GM19193 (cell line): ENCODE data around the gene TRPM3.

Source experiments
- POLR2A ChIP-seq: IDR thresholded peaks from 4 replicates; pipeline ENCODE4 v1.6.1; 2011; ENCODE audit not compliant: insufficient read depth, insufficient read length; ENCODE audit errors: extremely low read depth

The TRPM3 gene

DNA sequence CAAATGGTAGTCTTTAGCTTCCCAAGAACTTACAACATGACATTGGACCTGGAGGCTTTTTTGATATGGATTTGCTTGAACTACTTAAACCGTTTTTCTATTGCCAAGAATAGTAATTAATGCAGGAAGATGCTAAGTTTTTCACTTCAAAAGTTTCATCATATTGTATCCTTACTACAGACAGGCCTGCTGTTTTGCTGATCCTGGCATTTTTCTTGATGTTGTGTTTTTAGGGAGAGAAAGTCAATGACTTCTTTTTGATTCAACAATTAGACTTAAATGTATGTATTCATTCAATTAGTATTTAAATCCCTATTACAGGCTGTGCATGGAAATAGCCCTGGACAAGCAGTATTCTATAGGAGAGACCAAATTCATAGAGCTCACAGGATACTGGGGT lies 172.7 kb downstream of the TRPM3 start:
- no peak for TF ChIP-seq POLR2A

DNA sequence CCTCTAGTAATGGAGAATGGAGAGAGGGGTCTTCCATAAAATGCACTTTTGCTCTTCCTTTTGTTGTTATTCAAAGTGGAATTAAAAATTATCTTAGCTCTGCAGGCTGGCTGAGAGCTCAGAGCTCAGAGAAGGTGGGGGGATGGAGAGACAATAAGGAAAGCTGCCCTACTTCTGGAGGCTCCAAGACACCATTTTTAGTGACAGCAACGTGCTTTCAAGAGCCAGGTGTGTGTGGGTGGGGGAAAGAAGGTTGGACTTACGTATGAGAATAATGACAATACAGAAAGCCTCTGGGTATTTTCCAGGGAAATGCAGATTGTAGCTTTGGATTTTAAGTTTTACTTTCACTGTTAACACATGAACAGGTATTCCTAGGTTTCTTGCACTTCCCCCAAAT lies 173.9 kb downstream of the TRPM3 start:
- no peak for TF ChIP-seq POLR2A

DNA sequence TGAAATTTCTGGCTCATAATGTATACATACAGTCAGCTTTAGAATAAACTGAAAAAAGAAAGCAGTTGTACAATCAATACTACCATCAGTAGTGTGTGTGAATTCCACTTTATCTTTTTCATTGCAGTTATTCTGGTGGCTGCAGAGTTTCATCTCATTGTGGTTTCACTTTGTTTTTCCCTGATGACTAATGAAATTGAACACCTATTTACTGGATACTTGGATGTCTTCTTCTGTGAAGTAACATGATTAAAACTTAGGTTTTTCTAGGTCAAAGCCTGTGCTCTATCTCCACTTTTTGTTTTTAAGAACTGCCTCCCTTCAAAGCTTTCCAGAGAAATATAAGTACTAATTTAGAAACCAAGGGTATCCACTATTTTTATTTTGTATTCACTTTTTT lies 174.3 kb downstream of the TRPM3 start:
- TF ChIP-seq POLR2A = no peak

DNA sequence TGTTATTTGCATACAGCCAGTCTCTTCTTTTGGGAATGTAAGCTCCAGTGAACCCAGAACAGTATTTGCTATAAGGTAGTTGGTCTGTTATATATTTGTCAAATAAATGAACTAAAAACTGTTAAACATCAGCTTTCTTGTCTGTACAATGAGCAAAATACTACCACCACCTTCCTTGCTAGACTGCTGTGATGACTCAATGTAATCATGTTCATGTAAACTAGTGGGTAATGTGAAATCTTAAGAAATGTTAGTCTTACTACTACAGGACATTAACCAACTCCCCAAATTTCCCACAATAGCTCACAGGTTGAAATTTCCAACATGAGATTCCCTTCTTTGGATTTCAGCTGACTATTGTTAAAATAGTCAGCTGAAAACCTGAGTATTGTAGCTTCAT lies 176.1 kb downstream of the TRPM3 start:
- TF ChIP-seq POLR2A = no peak

DNA sequence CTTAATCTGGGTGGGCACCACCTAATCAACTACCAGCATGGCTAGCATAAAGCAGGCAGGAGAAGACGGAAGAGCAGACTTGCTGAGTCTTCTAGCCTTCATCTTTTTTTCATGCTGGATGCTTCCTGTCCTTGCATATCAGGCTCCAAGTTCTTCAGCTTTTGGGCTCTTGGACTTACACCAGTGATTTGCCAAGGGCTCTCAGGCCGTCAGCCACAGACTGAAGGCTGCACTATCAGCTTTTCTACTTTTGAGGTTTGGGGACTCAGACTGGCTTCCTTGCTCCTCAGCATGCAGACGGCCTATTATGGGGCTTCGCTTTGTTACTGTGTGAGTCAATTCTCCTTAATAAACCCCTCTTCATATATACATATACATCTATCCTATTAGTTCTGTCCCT lies 180.2 kb downstream of the TRPM3 start:
- TF ChIP-seq POLR2A = no peak

DNA sequence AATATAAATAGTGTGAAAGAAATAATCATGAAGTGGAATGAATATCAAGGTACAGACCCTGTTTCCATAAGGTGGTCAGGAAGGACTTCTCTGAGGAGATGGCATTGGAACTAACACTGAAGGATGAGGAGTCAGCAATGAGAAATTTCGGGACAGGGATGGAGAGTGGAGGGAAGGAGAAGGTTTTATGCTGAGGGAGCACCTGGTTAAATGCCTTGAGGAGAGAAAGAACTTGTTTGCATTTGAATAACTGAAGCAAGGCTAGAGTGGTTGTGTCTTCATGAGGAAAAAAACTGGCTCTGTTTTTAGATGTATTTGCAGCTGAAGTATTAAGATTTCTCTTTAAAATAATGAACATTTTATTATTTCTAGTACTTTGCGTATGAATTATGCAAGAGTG lies 180.8 kb downstream of the TRPM3 start:
- TF ChIP-seq POLR2A = no peak

DNA sequence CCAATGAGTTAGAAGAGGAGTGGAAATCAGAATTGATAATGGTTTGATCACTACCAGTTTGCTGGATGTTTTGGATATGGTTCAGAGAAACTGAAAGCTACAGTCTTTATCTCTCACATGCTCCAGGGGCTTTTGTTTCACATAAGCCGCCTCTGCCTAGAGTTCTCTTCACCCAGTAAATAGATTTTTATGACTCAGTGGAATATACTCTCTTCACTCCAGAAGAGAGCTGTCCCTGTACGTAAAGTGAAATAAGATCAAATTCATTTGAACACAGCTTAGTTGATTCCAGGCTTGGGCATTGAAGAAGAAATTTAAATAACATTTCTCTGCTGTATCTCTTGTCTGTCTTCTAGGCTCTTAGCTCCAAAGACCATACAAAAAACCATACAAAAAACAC lies 184.9 kb downstream of the TRPM3 start:
- no peak for TF ChIP-seq POLR2A

DNA sequence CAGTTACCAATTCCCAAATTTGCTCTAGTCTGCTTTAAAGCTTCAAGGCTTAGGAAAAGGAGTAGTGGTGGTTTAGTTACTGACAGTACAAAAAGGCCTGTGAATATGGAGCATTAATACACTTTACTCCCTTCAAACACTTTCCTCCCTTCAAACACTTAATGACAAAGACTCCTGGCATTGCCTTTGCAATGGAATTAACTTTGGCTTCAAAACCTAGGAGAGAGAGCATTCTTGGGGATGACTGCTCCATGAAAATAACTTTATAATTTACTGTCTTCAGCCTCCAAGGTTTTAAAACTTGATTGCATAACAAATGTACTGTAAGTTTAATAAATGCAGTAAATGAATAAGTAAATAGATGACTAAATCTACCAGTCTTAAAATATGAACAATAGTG lies 185.6 kb downstream of the TRPM3 start:
- TF ChIP-seq POLR2A = no peak

DNA sequence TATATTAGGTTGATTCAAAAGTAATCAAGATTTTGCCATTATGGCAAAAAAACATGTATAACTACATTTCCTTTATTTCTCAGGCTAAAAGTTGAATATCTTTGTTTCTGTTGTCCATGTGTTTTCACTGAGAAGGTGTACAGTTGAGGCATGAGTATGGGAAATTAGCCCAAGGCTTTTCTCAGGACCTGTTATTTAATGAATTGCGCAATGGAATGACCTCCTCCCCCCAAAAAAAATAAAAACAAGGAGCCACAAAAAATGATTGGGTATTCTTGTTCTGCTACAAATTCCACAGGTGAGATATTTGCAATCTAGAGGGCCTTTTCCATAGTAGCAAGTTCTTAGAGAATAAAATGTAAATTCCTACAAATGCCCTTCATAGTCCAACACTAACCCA lies 186.8 kb downstream of the TRPM3 start:
- TF ChIP-seq POLR2A = no peak

DNA sequence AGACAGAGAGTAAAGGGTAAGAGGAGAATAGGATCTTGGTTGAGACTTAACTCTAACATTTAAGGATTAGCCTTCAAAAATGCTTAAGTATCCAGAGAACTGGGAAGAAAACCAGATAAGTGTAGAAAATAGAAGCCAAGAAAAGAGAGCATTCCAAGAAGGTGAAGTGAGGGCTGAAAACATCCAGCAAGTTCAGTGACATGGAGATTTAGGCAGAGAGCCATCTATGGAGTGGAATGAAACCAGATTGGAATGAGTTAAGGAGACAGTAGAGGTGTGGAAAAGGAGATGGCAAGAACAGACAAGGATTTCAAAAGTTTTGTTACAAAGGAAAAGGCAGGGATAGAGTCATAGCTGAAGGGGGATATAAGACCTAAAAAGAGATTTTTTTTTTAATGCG lies 188.1 kb downstream of the TRPM3 start:
- TF ChIP-seq POLR2A = no peak

DNA sequence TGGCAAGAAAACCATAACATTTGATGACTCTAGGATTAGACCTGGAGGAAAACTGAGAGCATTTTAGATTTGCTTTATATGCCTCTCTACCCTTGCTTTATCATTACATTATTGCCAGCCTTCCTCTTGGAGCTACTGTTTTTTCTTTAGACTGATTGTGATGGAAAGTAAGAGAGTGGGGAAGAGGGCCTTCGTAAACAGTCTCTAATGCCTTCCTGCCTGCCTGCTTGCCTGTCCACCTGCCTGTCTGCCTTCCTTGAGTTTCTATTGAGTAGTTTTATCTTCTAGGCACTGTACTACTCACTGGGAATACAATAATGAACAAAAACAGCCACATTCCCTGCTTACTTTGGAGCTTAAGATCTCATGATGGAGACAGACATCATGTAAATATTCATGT lies 189.3 kb downstream of the TRPM3 start:
- TF ChIP-seq POLR2A = no peak

DNA sequence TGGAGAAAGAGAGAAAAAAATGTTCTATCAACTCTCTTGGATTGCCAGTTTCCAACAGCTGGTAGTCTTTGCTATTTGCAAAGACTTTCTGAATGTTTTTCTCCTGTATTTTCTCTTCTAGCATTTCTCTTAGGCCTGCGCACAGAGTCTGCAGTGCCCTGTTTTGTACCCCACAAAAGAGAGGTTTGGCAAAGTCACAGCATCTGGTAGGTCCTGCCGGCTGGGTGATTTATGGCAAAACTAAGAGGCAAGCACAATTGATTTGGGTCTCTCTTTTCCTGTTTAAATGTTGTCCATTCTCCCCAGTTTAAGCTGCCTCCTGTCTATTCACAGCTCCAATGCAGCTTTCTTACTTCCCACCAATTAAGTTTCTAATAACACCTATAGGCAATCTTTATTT lies 193.9 kb downstream of the TRPM3 start:
- TF ChIP-seq POLR2A = no peak

DNA sequence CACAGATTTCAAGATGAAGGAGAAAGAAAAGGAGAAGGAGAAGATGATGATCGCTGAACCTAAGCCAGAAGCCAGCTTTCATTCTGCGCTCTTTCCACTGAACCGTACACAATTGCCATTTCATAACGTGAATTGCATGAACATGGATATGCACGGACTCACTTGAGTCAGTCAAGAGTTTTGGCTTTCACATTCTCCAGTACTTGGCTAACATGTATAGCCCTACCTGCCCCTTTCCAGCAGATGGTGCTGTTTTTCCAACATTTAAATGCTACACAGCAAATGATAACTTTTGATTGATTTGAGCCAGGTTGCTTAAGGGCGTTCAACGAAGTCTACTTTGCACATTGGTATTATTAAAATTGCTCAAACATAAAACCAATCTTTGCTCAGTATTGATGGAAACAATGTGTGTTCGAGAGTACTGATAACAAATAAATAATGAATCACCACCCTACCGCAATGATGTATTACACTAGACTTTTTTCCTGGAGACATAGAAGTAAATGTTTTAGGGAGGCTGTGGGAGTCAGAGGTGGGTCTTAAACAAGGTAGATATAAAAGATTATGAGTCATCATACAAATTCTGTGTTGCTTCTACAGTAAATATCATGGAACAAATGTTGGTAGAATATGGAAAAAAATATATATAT lies 196.4 kb downstream of the TRPM3 start:
- no peak for TF ChIP-seq POLR2A

DNA sequence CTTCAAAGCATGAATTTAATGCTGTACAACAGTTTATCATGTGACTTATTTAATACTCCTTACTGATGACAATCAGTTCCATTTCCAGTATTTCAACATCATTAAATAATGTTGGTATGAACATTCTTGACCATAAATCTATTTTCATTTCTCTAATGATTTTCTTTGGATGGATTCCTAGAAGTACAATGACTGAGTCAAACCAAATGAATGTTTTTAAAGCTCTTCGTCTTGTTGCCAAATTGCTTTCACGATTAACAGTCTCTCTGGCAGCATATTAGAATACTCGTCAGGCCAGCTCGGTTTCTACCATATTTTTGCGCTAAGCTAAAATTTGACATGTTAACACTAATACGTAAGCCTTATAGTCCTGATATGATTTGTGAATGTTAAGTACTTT lies 197.0 kb downstream of the TRPM3 start:
- no peak for TF ChIP-seq POLR2A

DNA sequence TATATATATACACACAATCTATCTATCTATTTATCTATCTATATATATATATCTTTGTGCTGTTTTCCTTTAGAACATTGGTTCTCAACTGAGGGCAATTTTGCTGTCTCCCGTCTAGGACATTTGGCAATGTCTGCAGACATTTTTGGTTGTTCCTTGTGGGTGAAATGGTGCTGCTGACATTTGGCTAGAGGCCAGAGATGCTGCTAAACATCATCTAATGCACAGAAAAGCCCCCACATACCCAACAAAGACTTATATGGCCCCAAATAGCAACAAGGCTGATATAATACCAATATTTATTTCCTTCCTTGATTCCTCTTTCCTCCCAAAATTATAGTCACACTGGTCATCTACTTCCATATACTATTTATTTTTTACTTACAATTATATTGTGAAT lies 197.5 kb downstream of the TRPM3 start:
- no peak for TF ChIP-seq POLR2A

DNA sequence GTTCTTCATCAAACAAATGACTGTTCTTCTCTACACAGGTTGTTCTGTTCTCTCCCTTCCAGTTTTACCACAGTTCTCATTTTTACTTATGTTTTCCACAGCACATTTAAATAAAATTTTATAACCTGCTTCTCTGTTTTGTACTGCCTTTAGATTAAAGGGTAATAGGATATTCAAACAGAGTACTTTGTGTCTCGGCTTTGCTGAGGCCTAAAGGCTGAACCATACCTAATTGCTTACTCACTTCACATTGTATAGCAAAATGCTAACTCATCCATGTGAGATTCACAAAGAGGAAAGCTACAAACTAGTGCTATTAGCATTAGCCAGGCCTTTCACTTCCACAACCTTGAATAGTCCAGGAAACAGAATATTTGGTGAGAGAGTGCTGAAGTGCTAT lies 200.3 kb downstream of the TRPM3 start:
- TF ChIP-seq POLR2A = no peak

DNA sequence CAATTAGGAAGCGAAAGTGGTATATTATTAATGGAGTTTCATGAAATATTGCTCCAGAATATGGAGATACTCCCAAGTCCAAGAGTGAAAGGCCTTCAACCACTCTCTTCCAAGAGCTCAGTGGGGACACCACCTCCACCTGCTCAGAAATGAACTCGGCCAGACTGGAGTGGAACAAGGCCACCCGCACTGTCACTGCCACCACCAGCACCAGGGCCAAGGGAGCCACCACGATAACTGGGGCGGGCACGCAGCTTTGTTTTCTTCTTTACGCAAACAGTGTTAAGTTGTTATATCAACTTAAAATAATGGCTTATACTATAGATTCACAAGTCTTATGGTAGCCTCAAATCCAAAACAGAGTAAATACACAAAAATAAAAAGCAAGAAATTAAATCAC lies 204.1 kb downstream of the TRPM3 start:
- TF ChIP-seq POLR2A = no peak
